Brain microvascular endothelial cell (primary cell): ENCODE data around the gene SMIM34.
"Not testable (repeated sequence)": the region's sequence is repeated elsewhere in the genome, so short reads cannot be mapped to it uniquely, and the experiment has no call there.

Experiments used
- DNase-seq: peaks from one replicate; pipeline ENCODE4 v3.0.0-alpha.2; 2020
- H3K27ac ChIP-seq: fragments of 250-450 bp; sonication (Bioruptor Pico); 2 replicates; pipeline ENCODE4 v1.5.1; 2020; ENCODE audit warnings: mild to moderate bottlenecking, moderate library complexity
- H3K27me3 ChIP-seq: fragments of 250-450 bp; sonication (Bioruptor Pico); replicated peaks from 2 replicates; pipeline ENCODE4 v1.5.1; 2020; ENCODE audit warnings: mild to moderate bottlenecking
- H3K36me3 ChIP-seq: fragments of 250-450 bp; sonication (Bioruptor Pico); replicated peaks from 2 replicates; pipeline ENCODE4 v1.5.1; 2020; ENCODE audit warnings: mild to moderate bottlenecking
- H3K4me3 ChIP-seq: 2 replicates; pipeline ENCODE4 v1.5.1; 2011; ENCODE audit warnings: low read depth, mild to moderate bottlenecking, control low read depth, low read length, moderate library complexity
- in situ Hi-C: cut with HindIII; loops from 2 replicates; pipeline ENCODE4 v1.10.0; 2017; ENCODE audit warnings: low sequenced_read_pairs, low pct_ligation_motif_present

SMIM34 gene, protein sequence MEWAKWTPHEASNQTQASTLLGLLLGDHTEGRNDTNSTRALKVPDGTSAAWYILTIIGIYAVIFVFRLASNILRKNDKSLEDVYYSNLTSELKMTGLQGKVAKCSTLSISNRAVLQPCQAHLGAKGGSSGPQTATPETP

DNA sequence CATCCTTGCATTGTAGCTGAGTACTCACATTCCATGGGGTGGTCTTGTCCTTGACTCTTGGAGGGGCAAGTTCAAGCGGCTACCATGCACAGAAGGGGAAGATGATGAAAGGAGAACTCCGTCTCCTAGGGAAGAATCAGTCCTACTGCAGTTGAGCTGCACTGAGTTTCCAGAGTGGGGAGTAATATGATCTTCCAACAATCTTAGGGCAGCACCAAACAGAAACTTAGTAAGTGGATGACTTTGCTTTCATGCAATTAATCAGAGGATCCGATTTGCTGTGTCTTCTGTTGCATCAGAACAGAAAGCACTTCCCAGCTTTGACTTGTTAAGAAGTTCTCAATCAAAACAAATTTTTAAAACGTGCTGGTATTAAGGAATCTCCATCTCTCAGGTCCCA lies at the start of gene SMIM34:
Gene SMIM34, minus strand, starts transcription at position 147 of the 400 bp plus-strand sequence. Its CDS starts 112 bp downstream, at position 35.
- DNase-seq, H3K36me3 ChIP-seq, H3K4me3 ChIP-seq, H3K27ac ChIP-seq, in situ Hi-C loops, H3K27me3 ChIP-seq: not testable (repeated sequence)

DNA sequence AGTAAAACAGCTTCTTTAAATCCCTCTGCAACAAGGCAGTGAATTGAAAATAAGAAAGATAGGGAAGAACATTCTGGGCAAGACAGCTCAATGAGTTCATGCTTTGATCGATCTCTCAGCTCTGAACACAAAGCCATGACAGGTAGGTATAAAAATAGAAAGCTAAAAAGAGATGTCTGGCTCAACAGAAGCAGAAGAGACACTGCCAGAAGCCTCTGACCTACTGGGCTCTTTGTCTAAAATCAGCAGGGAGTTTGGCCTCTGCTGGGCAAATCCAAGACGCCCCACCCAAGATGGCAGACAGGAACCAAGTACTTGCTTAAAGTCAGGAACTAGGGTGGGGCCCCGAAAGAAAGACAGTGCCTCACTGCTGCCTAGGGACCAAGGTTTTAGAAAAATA lies 43.6 kb upstream of the SMIM34 start:
- H3K27me3 ChIP-seq, H3K4me3 ChIP-seq, H3K27ac ChIP-seq, DNase-seq, in situ Hi-C loops, H3K36me3 ChIP-seq: not testable (repeated sequence)

DNA sequence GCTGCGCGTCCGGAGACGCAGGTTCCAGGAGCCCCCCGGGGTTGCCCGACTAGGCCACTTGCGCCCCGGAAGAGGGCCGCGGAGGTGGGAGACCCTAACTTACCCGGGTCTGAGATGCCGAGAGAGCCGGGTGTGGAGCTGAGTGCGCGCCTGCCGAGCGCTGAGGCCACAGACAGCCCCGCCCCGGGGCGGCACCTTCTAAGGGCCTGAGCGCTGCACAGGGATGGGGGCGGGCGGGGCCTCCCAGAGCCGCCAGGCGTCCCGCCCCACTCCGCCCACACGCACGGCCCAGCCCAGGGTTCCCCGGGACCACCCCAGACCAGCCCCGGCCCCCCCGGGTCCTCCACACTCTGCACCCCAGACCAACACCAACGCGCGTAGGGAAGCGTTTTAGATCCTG lies 35.7 kb upstream of the SMIM34 start:
- H3K36me3 ChIP-seq, in situ Hi-C loops, H3K4me3 ChIP-seq, H3K27ac ChIP-seq, H3K27me3 ChIP-seq, DNase-seq: not testable (repeated sequence)

DNA sequence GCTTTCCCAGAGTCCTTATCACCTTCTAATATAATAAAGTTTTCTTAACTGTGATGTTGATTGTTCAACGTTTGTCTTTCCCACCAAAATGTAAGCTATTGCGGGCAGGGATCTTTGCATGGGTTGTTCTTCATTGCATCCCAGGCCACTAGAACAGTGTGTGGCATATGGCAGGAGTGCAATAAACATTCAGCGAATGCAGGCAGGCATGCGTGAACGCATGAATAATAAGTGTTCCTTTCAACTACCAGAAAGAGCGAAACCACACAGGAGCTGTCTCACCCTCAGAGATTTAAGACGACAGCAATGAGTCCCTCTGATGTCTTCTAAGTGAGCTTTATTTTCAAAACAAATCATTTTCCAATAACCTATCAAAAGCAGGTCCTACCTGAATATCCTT lies 34.5 kb upstream of the SMIM34 start:
- H3K27me3 ChIP-seq, H3K36me3 ChIP-seq, in situ Hi-C loops, DNase-seq, H3K27ac ChIP-seq, H3K4me3 ChIP-seq: not testable (repeated sequence)

DNA sequence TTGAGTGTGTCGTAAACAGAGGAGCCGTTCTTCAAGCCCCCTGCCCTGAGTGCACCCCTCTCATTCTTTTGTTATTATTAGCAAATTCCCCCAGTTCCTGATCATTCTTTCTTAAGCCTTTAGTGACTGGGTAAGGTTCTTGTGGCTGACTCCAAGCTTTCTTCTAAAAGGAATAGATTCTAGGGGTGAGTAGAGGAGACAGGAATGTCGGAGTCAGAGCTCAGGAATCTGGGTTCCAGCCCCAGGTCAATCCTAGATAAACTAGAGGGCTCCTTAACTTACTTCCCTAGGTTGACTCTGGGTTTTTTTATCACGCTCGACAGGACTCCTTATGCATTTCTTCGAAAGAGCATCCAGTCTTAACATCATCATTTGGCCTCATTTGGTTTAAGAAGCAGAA lies 32.4 kb upstream of the SMIM34 start:
- H3K36me3 ChIP-seq, in situ Hi-C loops, H3K4me3 ChIP-seq, H3K27me3 ChIP-seq, DNase-seq, H3K27ac ChIP-seq: not testable (repeated sequence)

DNA sequence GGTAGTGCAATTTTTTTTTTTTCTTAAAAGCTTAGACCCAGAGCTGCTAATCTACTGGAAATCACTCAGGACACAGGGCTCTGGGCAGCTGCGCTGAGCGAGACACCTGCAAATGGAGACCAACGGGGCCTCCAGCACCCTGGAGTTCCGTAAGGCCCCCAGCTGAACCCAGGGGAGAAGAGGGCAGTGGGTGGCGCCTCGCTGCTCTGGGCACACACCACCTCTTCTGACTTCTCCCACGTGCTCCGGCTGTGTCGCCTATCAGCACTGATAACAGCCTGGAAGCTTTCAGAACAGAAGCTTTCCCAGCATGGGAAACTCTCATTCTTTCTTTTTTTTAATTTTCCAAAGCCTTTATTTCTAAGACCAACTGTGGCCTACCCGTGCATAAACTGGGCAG lies 31.9 kb upstream of the SMIM34 start:
- H3K27ac ChIP-seq, H3K4me3 ChIP-seq, DNase-seq, H3K36me3 ChIP-seq, H3K27me3 ChIP-seq, in situ Hi-C loops: not testable (repeated sequence)

DNA sequence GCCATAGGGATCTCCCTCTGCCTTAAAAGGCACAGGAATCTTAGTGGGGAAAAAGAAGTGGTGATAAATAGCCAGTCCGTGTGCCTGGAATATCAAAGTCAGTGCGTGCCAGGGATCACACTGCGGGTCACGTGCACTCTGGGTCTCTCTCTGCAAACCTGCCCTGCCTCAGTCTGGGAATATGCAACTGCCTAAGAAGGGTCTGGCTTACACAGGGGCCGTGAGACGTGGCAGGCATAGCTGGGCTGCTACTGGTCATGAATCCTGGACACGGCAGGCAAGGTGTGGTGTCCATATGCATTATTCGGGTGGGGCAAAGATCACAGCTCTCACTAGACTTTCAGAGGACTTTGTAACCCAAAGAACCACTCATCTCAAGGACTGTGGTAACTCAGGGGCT lies 23.3 kb upstream of the SMIM34 start:
- in situ Hi-C loops, DNase-seq, H3K4me3 ChIP-seq, H3K27ac ChIP-seq, H3K36me3 ChIP-seq, H3K27me3 ChIP-seq: not testable (repeated sequence)

DNA sequence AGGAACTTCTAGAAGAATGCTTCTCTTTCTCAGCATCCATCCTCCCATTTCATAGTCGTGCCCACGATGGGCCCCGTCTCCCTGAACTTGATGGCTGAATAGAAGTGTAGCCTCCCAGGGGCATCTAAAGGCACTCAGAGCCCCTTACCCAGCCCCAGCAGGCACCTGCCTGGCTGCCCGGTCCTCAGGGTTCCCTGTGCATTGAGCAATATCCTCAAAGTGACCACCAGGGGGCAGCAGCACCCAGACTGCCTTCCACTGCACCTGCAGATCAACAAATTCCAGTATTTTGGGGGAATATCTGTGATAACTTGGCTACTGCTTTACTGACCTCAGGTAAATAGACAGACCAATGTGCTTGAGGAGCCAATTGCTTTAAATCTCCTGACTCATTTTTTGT lies 19.7 kb upstream of the SMIM34 start:
- H3K4me3 ChIP-seq, in situ Hi-C loops, H3K36me3 ChIP-seq, DNase-seq, H3K27me3 ChIP-seq, H3K27ac ChIP-seq: not testable (repeated sequence)

DNA sequence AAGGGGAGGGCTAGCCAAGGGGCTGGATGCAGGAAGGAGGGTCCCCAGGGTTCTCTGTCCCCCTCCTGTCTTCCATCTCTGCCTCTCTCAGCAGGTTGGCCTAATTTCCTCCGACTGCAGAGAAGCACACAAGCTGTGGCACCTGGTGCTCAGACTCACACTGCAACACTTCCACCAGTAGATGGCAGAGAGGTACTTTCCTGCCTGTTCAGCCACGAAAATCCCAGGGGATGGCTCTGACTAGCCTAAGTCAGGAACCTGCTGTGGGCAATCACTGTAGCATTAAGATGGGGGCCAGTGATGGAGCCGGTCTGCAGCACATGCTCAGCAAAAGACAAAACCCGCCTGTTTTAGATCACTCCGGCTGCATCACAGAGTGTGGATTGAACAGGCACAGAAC lies 6.0 kb upstream of the SMIM34 start:
- DNase-seq, H3K4me3 ChIP-seq, H3K36me3 ChIP-seq, in situ Hi-C loops, H3K27me3 ChIP-seq, H3K27ac ChIP-seq: not testable (repeated sequence)

DNA sequence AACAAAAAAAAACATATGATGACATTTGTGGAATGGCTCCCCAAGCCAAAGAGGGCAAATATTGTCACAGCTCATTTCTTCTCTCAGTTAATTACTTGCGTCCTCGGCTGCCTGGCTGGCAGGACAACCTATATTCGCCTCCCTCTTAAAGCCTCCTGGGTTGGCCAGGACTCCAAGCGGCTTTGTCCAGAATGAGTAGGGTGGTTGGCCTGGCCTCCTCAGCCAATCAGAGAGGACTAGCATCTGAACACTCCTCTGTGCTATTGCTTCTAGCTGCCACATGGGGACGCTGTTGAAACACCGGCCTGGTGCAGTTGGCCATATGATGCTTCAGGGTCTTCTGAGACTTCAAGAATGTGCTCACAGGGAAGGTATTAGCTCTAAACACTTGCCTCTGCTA lies 4.7 kb upstream of the SMIM34 start:
- H3K27ac ChIP-seq, in situ Hi-C loops: not testable (repeated sequence)

DNA sequence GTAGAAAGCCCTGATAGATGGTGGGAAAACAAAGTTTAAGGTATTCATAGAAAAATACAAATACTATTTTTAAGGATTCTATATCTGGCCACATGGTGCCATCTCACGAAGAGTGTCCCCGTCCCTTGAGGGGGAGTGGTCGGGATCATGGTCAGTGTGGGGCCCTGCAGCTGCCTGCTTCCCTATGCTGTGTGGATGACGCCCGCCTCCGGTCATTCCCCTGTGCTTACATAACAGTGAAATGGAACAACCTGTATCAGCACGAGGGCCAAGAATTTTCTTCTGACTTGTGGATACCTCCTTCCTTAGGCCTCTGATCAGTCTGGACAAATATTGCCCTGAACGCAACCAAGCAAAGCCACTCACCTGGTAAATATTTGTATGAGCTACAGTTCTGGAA lies 3.6 kb upstream of the SMIM34 start:
- in situ Hi-C loops, H3K36me3 ChIP-seq, H3K27ac ChIP-seq, H3K4me3 ChIP-seq, H3K27me3 ChIP-seq, DNase-seq: not testable (repeated sequence)

More for the DNA sequence above, 4.7 kb upstream of the SMIM34 start:
- not testable (repeated sequence) for H3K36me3 ChIP-seq, H3K4me3 ChIP-seq, H3K27me3 ChIP-seq, DNase-seq

DNA sequence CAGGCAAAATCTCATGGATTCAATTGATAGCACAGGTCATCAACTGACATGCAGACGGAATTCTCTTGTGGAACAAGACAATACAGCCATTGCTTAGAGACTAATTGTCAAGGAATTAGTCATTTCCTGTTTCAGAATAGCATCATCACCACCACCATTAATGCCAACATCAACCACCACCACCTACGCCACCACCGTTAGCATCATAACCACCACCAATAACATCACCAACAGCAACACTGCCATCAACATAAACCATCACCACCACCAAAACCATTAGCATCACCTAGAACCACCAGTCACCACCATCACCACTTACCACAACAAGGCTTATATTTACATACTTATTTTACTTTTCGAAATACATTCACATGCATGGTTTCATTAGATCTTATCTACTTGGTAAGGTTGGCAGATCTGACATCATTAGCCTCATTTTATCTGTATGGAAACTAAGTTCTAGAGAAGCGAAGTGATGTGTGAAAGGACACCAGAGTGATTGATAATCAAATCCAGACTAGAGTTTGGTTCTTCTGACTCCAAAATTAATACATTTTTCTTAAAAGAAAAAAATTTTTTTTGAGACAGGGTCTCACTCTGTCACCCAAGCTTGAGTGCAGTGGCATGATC lies 6.2 kb downstream of the SMIM34 start:
- H3K27me3 ChIP-seq, H3K36me3 ChIP-seq, in situ Hi-C loops, DNase-seq, H3K27ac ChIP-seq, H3K4me3 ChIP-seq: not testable (repeated sequence)

DNA sequence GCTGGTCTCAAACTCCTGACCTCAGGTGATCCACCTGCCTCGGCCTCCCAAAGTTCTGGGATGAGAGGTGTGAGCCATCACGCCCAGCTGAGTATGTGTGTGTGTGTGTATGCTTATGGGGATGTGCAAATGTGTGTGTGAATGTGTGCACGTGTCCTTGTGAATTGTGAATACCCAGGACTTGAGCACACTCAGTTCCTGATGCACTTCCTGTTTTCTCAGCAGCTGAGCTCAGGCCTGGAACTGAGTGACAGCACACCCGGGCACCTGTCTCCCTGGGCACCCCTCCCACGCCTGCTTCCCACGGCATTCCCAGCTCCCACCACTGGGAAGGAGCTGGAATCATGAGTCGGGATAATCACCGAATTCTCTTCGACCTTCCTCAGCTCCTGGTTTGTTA lies 16.5 kb downstream of the SMIM34 start:
- H3K36me3 ChIP-seq, DNase-seq, H3K27me3 ChIP-seq, H3K27ac ChIP-seq, H3K4me3 ChIP-seq, in situ Hi-C loops: not testable (repeated sequence)

DNA sequence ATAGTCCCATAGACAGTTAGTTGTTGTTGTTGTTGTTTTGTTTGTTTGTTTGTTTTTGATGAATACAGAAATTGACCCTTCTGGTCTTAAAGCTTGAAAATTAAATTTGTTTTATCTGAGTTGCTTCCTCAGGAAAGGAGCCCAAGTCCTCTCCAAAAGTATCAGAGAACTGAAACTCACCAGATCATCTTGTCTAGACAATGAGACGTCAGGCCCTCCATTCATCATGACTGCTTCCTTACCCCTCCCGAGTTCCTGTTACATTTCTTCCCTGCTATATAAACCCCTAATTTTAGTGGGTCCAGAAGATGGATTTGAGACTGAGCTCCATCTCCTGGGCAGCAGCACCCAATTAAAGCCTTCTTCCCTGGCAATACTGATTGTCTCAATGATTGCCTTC lies 17.1 kb downstream of the SMIM34 start:
- H3K27ac ChIP-seq, DNase-seq, in situ Hi-C loops, H3K27me3 ChIP-seq, H3K36me3 ChIP-seq, H3K4me3 ChIP-seq: not testable (repeated sequence)

DNA sequence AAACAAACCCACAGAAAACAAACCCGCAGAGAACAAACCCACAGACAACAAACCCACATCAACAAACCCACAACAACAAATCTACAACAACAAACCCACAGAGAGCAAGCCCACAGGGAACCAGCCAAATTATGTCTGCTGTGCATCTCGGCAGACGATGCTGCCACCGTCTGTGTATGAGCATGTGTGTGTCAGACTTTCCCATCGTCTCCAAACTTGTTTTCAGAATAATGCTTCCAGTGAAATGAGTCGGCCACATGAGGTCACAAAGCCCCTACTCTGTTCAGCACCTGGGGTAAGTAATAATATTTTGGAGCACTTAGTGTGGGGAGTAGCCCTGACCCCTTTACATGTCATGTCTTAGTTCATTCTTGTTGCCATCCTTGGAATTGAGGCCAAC lies 17.6 kb downstream of the SMIM34 start:
- H3K27ac ChIP-seq, H3K4me3 ChIP-seq, H3K36me3 ChIP-seq, DNase-seq, H3K27me3 ChIP-seq, in situ Hi-C loops: not testable (repeated sequence)
